ENCODE results near the gene BTBD9.

DNA sequence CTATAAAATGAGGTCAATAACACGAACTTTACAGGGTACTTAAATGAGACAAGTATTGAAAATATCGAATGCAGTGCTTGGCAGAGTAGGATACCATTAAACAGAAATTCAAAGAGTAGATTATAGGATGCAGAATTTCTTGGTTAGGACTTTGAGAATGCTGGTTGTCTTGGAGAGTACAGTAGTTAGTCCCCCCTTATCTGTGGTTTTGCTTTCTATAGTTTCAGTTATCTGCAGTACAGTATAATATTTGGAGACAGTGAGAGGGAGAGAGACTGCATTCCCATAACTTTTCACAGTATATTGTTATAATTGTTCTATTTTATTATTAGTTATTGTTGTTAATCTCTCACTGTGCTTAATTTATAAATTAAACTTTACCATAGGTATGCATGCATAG lies 290.5 kb downstream of the BTBD9 start:
- no peak for TF ChIP-seq ZNF501 (CRISPR knock-in tag; IDR thresholded peaks at IDR 0.05)
- TF ChIP-seq, protein P1, sequence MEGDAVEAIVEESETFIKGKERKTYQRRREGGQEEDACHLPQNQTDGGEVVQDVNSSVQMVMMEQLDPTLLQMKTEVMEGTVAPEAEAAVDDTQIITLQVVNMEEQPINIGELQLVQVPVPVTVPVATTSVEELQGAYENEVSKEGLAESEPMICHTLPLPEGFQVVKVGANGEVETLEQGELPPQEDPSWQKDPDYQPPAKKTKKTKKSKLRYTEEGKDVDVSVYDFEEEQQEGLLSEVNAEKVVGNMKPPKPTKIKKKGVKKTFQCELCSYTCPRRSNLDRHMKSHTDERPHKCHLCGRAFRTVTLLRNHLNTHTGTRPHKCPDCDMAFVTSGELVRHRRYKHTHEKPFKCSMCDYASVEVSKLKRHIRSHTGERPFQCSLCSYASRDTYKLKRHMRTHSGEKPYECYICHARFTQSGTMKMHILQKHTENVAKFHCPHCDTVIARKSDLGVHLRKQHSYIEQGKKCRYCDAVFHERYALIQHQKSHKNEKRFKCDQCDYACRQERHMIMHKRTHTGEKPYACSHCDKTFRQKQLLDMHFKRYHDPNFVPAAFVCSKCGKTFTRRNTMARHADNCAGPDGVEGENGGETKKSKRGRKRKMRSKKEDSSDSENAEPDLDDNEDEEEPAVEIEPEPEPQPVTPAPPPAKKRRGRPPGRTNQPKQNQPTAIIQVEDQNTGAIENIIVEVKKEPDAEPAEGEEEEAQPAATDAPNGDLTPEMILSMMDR (CRISPR knock-in tag; IDR thresholded peaks at IDR 0.05): no peak
- no peak for TF ChIP-seq BHLHE40 (IDR thresholded peaks at IDR 0.05; ENCODE audit: low read length)
- TF ChIP-seq ZNF788 (CRISPR knock-in tag; IDR thresholded peaks at IDR 0.05; ENCODE audit: borderline replicate concordance): no peak
- no peak for TF ChIP-seq EP300 (IDR thresholded peaks at IDR 0.05; ENCODE audit: low read depth in 2 of 2, low read length in 2 of 2)
- TF ChIP-seq EP300 (CRISPR knock-in tag; IDR thresholded peaks at IDR 0.05; ENCODE audit: borderline replicate concordance): no peak
- no peak for TF ChIP-seq KIAA2018 (CRISPR knock-in tag; IDR thresholded peaks at IDR 0.05; ENCODE audit: borderline replicate concordance)
- no peak for TF ChIP-seq TSC22D2 (CRISPR knock-in tag; IDR thresholded peaks at IDR 0.05; ENCODE audit: borderline replicate concordance)
- no peak for TF ChIP-seq RNF2 (conservative IDR thresholded peaks at IDR 0.05; ENCODE audit: low read depth)
- no peak for TF ChIP-seq HNRNPUL1 (IDR thresholded peaks at IDR 0.05; ENCODE audit: low read depth, low read length)
- TF ChIP-seq POLR2A (IDR thresholded peaks at IDR 0.05; ENCODE audit: insufficient read depth in 1 of 2, low read depth in 2 of 2, low read length in 2 of 2): no peak
- no peak for TF ChIP-seq MEIS2 (CRISPR knock-in tag; IDR thresholded peaks at IDR 0.05)
- no peak for TF ChIP-seq KAT2B (IDR thresholded peaks at IDR 0.05; ENCODE audit: borderline replicate concordance, low read depth, low read length)
- TF ChIP-seq POLR2G (IDR thresholded peaks at IDR 0.05; ENCODE audit: low read depth, low read length): no peak
- TF ChIP-seq, protein P2, sequence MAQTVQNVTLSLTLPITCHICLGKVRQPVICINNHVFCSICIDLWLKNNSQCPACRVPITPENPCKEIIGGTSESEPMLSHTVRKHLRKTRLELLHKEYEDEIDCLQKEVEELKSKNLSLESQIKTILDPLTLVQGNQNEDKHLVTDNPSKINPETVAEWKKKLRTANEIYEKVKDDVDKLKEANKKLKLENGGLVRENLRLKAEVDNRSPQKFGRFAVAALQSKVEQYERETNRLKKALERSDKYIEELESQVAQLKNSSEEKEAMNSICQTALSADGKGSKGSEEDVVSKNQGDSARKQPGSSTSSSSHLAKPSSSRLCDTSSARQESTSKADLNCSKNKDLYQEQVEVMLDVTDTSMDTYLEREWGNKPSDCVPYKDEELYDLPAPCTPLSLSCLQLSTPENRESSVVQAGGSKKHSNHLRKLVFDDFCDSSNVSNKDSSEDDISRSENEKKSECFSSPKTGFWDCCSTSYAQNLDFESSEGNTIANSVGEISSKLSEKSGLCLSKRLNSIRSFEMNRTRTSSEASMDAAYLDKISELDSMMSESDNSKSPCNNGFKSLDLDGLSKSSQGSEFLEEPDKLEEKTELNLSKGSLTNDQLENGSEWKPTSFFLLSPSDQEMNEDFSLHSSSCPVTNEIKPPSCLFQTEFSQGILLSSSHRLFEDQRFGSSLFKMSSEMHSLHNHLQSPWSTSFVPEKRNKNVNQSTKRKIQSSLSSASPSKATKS (CRISPR knock-in tag; IDR thresholded peaks at IDR 0.05): no peak
